MV-4-11 (cell line): ENCODE measurements around the gene OGFR.

Experiments used
- DNase-seq: peaks from one replicate; lab custom pipeline; 2025; lab: John Stamatoyannopoulos, UW

The OGFR gene

GRCh38 chr20:62825986-62826645 is 21.5 kb downstream of the OGFR start:
- DNase-seq = peak; percentile 28

GRCh38 chr20:62826646-62827310 is 22.1 kb downstream of the OGFR start:
- DNase-seq = no peak

- DNase-seq = no peak
Measured at GRCh38 chr20:62827311-62828038, 22.8 kb downstream of the OGFR start.

- no peak for DNase-seq
Measured at GRCh38 chr20:62828051-62828450, 23.4 kb downstream of the OGFR start.

- DNase-seq = no peak
Measured at GRCh38 chr20:62828511-62829230, 24.0 kb downstream of the OGFR start.

GRCh38 chr20:62829231-62830230 is 24.9 kb downstream of the OGFR start:
- DNase-seq = no peak

- no peak for DNase-seq
Measured at GRCh38 chr20:62830251-62830650, 25.6 kb downstream of the OGFR start.

GRCh38 chr20:62830821-62831220 is 26.2 kb downstream of the OGFR start:
- DNase-seq = peak; percentile 55

GRCh38 chr20:62831361-62831788 is 26.7 kb downstream of the OGFR start:
- DNase-seq = no peak

GRCh38 chr20:62831854-62832211 is 27.2 kb downstream of the OGFR start:
- DNase-seq = no peak

GRCh38 chr20:62832212-62832922 is 27.7 kb downstream of the OGFR start:
- peak; percentile 95 for DNase-seq

GRCh38 chr20:62832951-62833391 is 28.3 kb downstream of the OGFR start:
- peak; percentile 83 for DNase-seq

- DNase-seq = no peak
Measured at GRCh38 chr20:62834967-62835730, 30.5 kb downstream of the OGFR start.

GRCh38 chr20:62835931-62836861 is 31.6 kb downstream of the OGFR start:
- no peak for DNase-seq

- DNase-seq = no peak
Measured at GRCh38 chr20:62836967-62837490, 32.4 kb downstream of the OGFR start.

GRCh38 chr20:62837790-62838127 is 33.1 kb downstream of the OGFR start:
- DNase-seq = peak; percentile 84

- DNase-seq = peak; percentile 88
Measured at GRCh38 chr20:62838128-62838891, 33.7 kb downstream of the OGFR start.

GRCh38 chr20:62839261-62839660 is 34.6 kb downstream of the OGFR start:
- no peak for DNase-seq
